Measurements from ENCODE around the gene MAFF. TPM values are rescaled to one million over a fixed set of nuclear protein-coding genes. Genes with fewer than 3 reads are reported as not detected.
A peak's percentile ranks its signal among the peaks of the same experiment; 100 is the strongest.

Gene MAFF
- total and polyA plus RNA-seq, 12 donors = 2.9 to 21.4 (median 6.0) TPM

DNA sequence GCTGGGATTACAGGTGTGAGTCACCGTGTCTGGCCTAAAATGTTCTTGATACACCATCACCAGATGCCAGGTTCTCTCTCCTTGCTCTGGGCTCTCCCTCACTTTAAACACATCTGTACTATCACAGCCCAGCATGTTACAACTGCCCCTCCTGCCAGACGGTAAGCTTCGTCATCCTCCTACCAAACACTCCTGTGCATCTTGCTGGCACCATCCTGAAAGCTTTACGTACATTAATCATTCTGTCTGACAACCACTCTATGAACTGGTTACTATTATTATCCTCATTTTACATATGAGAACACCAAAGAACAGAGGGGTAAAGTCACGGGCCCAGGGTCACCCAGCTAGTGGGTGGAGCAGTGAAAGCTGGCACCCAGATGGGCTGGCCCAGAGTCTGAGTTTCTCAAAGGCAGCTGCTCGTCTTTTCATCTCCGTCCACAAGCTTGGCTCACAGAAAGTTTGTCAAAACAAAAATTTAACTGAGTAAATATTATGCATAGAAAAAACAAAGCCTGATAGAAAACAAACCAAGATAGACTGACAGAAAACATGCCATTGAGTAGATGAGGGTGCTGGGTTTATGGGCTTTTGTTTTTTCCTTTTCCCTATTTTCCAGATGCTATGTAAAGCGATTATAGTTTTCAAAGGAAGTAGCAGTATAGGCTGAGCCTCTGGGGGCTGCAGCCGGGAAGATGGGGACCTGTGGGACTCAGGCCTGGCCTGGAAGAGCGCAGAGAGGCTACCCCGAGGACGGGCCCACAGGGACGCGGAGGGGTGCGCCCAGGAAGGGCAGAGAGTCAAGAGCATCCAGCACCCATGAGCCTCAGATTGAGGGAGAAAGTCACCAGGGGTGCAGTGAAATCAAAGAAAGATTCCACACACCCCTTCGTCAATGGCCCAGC is 29.6 kb upstream of the MAFF start:
- intact Hi-C loops (cut with DNase I) = no loop called here
- TF ChIP-seq, protein P1, sequence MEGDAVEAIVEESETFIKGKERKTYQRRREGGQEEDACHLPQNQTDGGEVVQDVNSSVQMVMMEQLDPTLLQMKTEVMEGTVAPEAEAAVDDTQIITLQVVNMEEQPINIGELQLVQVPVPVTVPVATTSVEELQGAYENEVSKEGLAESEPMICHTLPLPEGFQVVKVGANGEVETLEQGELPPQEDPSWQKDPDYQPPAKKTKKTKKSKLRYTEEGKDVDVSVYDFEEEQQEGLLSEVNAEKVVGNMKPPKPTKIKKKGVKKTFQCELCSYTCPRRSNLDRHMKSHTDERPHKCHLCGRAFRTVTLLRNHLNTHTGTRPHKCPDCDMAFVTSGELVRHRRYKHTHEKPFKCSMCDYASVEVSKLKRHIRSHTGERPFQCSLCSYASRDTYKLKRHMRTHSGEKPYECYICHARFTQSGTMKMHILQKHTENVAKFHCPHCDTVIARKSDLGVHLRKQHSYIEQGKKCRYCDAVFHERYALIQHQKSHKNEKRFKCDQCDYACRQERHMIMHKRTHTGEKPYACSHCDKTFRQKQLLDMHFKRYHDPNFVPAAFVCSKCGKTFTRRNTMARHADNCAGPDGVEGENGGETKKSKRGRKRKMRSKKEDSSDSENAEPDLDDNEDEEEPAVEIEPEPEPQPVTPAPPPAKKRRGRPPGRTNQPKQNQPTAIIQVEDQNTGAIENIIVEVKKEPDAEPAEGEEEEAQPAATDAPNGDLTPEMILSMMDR (IDR thresholded peaks at IDR 0.05) = no peak
- Histone ChIP-seq H3K4me1 (peaks cover 22 to 72% (median 53%) of the 10 kb centered on the region in 9 donors), H3K27me3 (no peaks in the 10 kb centered on the region), H3K27ac (peak overlapping the region; percentile 2 to 78 (median 56)), H3K36me3 (peaks cover 0 to 17% (median 0%) of the 10 kb centered on the region in 9 donors), H3K9me3 (no peaks in the 10 kb centered on the region), H3K4me3 (no peak overlapping the region)
- 60 to 62% methylated on average over 16 of the region's 16 CpGs for WGBS, 2 donors
- ATAC-seq (peak in 3 of 8 donors; percentile 0 to 2 (median 1)), DNase-seq (no peak)

DNA sequence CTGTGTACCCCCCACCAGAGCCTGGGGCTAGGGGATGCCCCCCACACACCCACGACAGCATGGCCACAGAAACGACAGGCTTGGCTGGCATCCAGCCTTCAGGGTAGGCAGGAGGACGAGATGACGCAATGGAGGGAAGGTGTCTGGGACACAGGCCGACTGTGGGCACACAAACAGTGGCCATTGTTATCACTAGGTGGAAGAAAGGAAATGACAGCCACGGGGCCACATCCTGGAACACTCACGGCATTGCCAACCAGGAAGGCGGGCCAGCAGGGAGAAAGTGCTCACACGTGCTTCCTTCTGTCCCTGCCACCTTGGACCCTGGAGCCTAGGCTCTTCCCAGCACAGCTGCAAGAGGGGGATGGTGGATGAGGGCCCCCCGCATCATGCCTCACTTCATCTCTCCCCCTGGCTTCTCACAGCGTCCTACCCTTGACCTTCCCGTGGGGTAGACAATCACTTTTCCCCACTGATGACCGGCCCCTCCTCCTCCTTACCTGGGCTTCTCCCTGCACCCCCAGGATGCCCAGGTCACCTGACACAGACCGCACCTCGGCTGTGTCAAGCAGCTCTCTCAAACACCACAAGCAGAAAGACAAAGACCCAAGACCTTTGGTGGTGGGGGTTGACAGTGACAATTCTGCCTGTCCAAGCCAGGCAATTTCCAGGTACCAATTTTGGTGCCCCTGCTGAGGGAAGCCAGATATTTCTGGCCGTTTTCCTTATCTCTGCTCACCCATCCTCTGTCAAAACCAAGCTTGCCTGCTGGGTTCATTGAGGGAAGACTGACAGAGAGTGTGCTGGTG is 28.8 kb upstream of the MAFF start:
- intact Hi-C loops (cut with DNase I) = no loop called here
- Histone ChIP-seq H3K9me3 (no peaks in the 10 kb centered on the region), H3K4me1 (peaks cover 25 to 69% (median 54%) of the 10 kb centered on the region in 9 donors), H3K27me3 (no peaks in the 10 kb centered on the region), H3K4me3 (no peak overlapping the region), H3K36me3 (peaks cover 0 to 13% (median 0%) of the 10 kb centered on the region in 9 donors), H3K27ac (peak overlapping the region; percentile 2 to 78 (median 56))
- peak; percentile 73 to 86 for DNase-seq
- peak; percentile 66 to 85 (median 80) for ATAC-seq
- 31 to 37% methylated on average over 16 of the region's 16 CpGs for WGBS, 2 donors
- TF ChIP-seq, protein P1 (IDR thresholded peaks at IDR 0.05) = no peak

DNA sequence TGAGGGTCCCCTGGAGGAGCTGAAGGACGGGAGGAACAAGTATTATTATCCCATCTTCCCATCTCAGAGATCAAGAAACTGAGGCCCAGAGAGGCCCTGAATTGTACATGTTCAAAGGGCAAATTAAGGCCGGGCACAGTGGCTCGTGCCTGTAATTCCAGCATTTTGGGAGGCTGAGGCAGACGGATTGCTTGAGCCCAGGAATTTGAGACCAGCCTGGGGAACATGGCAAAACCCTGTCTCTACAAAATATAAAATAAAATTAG is 28.2 kb upstream of the MAFF start:
- Histone ChIP-seq H3K9me3 (no peaks in the 10 kb centered on the region), H3K4me1 (peaks cover 25 to 69% (median 53%) of the 10 kb centered on the region in 9 donors), H3K4me3 (no peak overlapping the region), H3K36me3 (peaks cover 0 to 9% (median 0%) of the 10 kb centered on the region in 9 donors), H3K27ac (peak overlapping the region in 4 of 10 donors; percentile 54 to 77 (median 73)), H3K27me3 (no peaks in the 10 kb centered on the region)
- ATAC-seq = no peak
- intact Hi-C loops (cut with DNase I) = no loop called here
- no peak for DNase-seq
- TF ChIP-seq, protein P1 (IDR thresholded peaks at IDR 0.05) = no peak
- WGBS, 2 donors = 97 to 98% methylated on average over 4 of the region's 4 CpGs

DNA sequence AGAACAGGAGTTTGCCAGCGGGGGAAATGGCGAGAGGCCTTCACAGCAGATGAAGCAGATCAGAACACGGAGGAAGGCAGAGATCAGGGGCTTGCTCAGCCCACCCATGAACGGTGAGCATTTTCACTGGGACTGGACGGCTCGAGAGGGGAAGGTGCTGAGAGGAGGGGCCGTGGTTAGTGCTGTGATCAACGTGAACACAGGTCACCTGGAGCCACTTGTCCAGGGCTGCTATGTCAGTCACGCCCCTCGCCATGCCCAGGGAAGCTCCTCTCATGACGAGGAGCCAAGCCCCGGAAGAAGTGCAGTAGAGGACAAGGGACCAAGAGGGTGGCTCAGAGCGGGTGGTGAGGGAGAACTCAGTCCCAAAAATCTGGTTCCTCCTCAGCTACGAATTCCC is 27.2 kb upstream of the MAFF start:
- Histone ChIP-seq H3K27me3 (no peaks in the 10 kb centered on the region), H3K27ac (peak overlapping the region in 2 of 10 donors; percentile 19 to 86), H3K9me3 (no peaks in the 10 kb centered on the region), H3K4me3 (no peak overlapping the region), H3K36me3 (no peaks in the 10 kb centered on the region), H3K4me1 (peaks cover 25 to 70% (median 54%) of the 10 kb centered on the region in 9 donors)
- 82 to 86% methylated on average over 14 of the region's 14 CpGs for WGBS, 2 donors
- ATAC-seq (no peak), DNase-seq (no peak)
- TF ChIP-seq, protein P1 (IDR thresholded peaks at IDR 0.05) = no peak
- intact Hi-C loops (cut with DNase I) = no loop called here

Data from heart right ventricle (tissue), 16 donors.